Osteocyte (in vitro differentiated cells): ENCODE measurements around the gene CD9. TPM values are rescaled to one million over a fixed set of nuclear protein-coding genes. Genes with fewer than 3 reads are reported as not detected.

Source experiments
- DNase-seq: peaks from one replicate; pipeline ENCODE4 v3.0.0; 2021; ENCODE audit warnings: mixed read lengths; ENCODE audit not compliant: unreplicated experiment; ENCODE audit errors: extremely low spot score
- H3K27ac Mint-ChIP-seq: one replicate; pipeline ENCODE4 v1.8.0; 2021; ENCODE audit warnings: mild to moderate bottlenecking, mixed read lengths; ENCODE audit not compliant: unreplicated experiment
- H3K27me3 Mint-ChIP-seq: one replicate; pipeline ENCODE4 v1.8.0; 2021; ENCODE audit warnings: mixed read lengths; ENCODE audit not compliant: unreplicated experiment
- H3K36me3 Mint-ChIP-seq: one replicate; pipeline ENCODE4 v1.8.0; 2021; ENCODE audit warnings: mixed read lengths; ENCODE audit not compliant: unreplicated experiment
- H3K4me1 Mint-ChIP-seq: one replicate; pipeline ENCODE4 v1.8.0; 2021; ENCODE audit warnings: mixed read lengths; ENCODE audit not compliant: unreplicated experiment
- H3K4me3 Mint-ChIP-seq: one replicate; pipeline ENCODE4 v1.8.0; 2021; ENCODE audit warnings: mild to moderate bottlenecking, moderate library complexity, mixed read lengths; ENCODE audit not compliant: unreplicated experiment
- H3K9me3 Mint-ChIP-seq: one replicate; pipeline ENCODE4 v1.8.0; 2021; ENCODE audit warnings: mixed read lengths; ENCODE audit not compliant: unreplicated experiment
- total RNA-seq: library from RNA; stranded (reverse); gene quantifications from 2 replicates; pipeline ENCODE4 v1.2.1, GENCODE V29; 2021
- TF ChIP-seq, protein P1 (sequence below): fragments of 200-600 bp; sonication (generic); IDR thresholded peaks from 2 replicates; pipeline ENCODE4 v1.5.0; 2021; ENCODE audit warnings: antibody characterized with exemption, mild to moderate bottlenecking, moderate library complexity

Gene CD9
- total RNA-seq, 1 donor from 2014 or later = 77.1 TPM

DNA sequence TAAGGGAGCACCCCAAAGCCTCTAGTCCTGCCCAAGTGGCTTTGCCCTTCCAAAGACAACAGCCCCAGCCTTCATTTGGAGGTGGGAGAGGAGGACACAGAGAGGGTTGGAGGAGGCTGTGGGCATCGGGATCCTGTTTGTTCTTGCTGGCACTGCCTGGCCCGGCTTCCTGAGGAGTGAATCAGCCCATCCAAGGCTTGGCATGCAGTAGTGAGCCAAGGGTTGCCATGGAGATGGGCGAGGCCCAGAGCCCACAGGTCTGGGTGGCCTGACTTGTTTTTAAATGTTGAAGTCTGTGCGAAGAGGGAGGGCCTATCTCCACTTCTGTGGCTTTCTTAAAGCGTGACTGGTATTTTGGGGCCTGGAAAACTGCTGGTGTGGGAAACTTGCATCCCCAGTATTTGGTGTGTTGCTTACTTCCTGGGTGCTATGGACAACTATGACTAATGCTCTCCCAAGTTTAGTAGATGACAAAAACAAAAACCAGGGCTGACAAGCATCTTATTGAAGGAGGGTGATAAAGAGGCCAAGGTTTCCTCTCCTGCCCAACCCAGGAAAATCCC is 15.8 kb downstream of the CD9 start:
- TF ChIP-seq, protein P1, sequence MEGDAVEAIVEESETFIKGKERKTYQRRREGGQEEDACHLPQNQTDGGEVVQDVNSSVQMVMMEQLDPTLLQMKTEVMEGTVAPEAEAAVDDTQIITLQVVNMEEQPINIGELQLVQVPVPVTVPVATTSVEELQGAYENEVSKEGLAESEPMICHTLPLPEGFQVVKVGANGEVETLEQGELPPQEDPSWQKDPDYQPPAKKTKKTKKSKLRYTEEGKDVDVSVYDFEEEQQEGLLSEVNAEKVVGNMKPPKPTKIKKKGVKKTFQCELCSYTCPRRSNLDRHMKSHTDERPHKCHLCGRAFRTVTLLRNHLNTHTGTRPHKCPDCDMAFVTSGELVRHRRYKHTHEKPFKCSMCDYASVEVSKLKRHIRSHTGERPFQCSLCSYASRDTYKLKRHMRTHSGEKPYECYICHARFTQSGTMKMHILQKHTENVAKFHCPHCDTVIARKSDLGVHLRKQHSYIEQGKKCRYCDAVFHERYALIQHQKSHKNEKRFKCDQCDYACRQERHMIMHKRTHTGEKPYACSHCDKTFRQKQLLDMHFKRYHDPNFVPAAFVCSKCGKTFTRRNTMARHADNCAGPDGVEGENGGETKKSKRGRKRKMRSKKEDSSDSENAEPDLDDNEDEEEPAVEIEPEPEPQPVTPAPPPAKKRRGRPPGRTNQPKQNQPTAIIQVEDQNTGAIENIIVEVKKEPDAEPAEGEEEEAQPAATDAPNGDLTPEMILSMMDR = no peak
- H3K9me3 Mint-ChIP-seq = no peaks in the 10 kb centered on the region
- DNase-seq = peak; percentile 95
- peaks cover 72% of the 10 kb centered on the region for H3K4me1 Mint-ChIP-seq
- H3K27ac Mint-ChIP-seq = peak overlapping the region; percentile 100
- H3K27me3 Mint-ChIP-seq = no peaks in the 10 kb centered on the region
- H3K4me3 Mint-ChIP-seq = peak overlapping the region; percentile 23
- peaks cover 6% of the 10 kb centered on the region for H3K36me3 Mint-ChIP-seq

- TF ChIP-seq, protein P1 = no peak
- Mint-ChIP-seq H3K4me1 (peaks cover 66% of the 10 kb centered on the region), H3K27ac (peak overlapping the region; percentile 100), H3K9me3 (no peaks in the 10 kb centered on the region), H3K27me3 (no peaks in the 10 kb centered on the region), H3K4me3 (no peak overlapping the region), H3K36me3 (peaks cover 6% of the 10 kb centered on the region)
- DNase-seq = no peak
These were observed 16.4 kb downstream of the CD9 start for GRCh38 chr12:6216581-6216980.

GRCh38 chr12:6218347-6218925 is 18.2 kb downstream of the CD9 start:
- TF ChIP-seq, protein P1 = no peak
- Mint-ChIP-seq H3K27ac (peak overlapping the region; percentile 100), H3K4me3 (no peak overlapping the region), H3K36me3 (peaks cover 6% of the 10 kb centered on the region), H3K4me1 (peaks cover 59% of the 10 kb centered on the region), H3K9me3 (no peaks in the 10 kb centered on the region), H3K27me3 (no peaks in the 10 kb centered on the region)
- no peak for DNase-seq

- Mint-ChIP-seq H3K27me3 (no peaks in the 10 kb centered on the region), H3K36me3 (peaks cover 6% of the 10 kb centered on the region), H3K4me1 (peaks cover 61% of the 10 kb centered on the region), H3K4me3 (no peak overlapping the region), H3K9me3 (no peaks in the 10 kb centered on the region), H3K27ac (no peak overlapping the region)
- DNase-seq = no peak
- TF ChIP-seq, protein P1 = no peak
These were observed 19.8 kb downstream of the CD9 start for GRCh38 chr12:6219980-6220379.

DNA sequence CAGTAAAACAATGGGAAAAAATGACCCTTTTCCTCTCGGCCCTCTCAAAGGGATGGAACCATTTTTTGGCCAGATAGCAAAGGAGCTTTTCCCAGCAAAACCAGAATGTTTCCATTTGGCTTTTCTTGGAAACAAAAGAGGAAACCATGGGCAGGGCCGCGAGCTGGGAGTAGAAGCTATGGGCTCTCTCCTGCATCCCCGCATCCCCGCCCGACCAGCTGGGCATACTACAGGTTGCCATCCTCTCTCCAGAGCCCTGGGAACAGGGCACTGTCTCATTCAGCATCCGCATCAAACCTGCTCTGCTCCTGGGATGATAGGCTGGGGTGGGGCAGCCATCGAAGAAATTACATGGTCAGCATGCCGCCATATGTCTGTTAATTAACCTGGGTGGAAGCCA is 20.9 kb downstream of the CD9 start:
- H3K36me3 Mint-ChIP-seq = peaks cover 6% of the 10 kb centered on the region
- H3K27me3 Mint-ChIP-seq = no peaks in the 10 kb centered on the region
- no peak for DNase-seq
- peak overlapping the region; percentile 54 for H3K27ac Mint-ChIP-seq
- H3K4me1 Mint-ChIP-seq = peaks cover 59% of the 10 kb centered on the region
- H3K9me3 Mint-ChIP-seq = no peaks in the 10 kb centered on the region
- H3K4me3 Mint-ChIP-seq = no peak overlapping the region
- TF ChIP-seq, protein P1 = no peak
